ENCODE measurements around the gene ACAN. TPM values are rescaled to one million over a fixed set of nuclear protein-coding genes. Genes with fewer than 3 reads are reported as not detected.

Gene ACAN
- total RNA-seq, 1 experiment from 2014 or later: 0.50 TPM

DNA sequence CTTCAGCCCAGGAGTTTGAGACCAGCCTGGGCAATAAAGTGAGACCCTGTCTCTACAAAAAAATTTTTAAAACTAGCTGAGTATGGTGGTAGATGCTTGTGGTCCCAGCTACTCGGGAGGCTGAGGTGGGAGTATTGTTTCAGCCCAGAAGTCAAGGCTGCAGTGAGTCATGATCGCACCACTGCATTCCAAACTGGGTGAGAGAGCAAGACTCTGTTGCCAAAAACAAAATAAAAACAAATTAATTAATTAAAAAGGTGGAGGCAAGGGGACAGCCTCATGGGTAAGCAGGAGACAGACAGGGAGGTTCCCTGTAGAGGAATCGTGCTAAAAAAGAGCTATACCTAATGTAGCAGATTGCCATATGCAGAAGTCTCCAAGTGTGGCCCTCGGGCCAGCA is 79.5 kb downstream of the ACAN start:
- H3T11ph ChIP-seq (ENCODE audit: low read length): no peak overlapping the region
- H3K36me3 Mint-ChIP-seq (ENCODE audit: insufficient read depth in 1 of 3, low read depth in 3 of 3): peaks cover 17 to 87% (median 55%) of the 10 kb centered on the region in 3 experiments; a peak in 6 of 7 replicates
- no peak overlapping the region for H2BK20ac ChIP-seq (ENCODE audit: low read depth, low read length, poor library complexity, severe bottlenecking)
- no peak overlapping the region for H3K4ac ChIP-seq (ENCODE audit: low read depth, low read length)
- H3K27me3 Mint-ChIP-seq (ENCODE audit: low read depth): no peaks in the 10 kb centered on the region
- no peak overlapping the region for H3K27ac ChIP-seq (ENCODE audit: insufficient read length, low read depth, low read length)
- H2BK120ac ChIP-seq (ENCODE audit: low read depth, low read length, poor library complexity, severe bottlenecking): no peak overlapping the region
- H3K18ac ChIP-seq (ENCODE audit: insufficient read length, low read depth, low read length): no peak overlapping the region
- H3K23ac ChIP-seq (ENCODE audit: insufficient read length, low read depth, low read length): no peak overlapping the region
- no peaks in the 10 kb centered on the region for H3K9me3 Mint-ChIP-seq
- no peak overlapping the region for H3K4me3 Mint-ChIP-seq
- H2AK5ac ChIP-seq (ENCODE audit: insufficient read length, low read length): no peak overlapping the region
- DNase-seq: no peak
- TF ChIP-seq, protein P1, sequence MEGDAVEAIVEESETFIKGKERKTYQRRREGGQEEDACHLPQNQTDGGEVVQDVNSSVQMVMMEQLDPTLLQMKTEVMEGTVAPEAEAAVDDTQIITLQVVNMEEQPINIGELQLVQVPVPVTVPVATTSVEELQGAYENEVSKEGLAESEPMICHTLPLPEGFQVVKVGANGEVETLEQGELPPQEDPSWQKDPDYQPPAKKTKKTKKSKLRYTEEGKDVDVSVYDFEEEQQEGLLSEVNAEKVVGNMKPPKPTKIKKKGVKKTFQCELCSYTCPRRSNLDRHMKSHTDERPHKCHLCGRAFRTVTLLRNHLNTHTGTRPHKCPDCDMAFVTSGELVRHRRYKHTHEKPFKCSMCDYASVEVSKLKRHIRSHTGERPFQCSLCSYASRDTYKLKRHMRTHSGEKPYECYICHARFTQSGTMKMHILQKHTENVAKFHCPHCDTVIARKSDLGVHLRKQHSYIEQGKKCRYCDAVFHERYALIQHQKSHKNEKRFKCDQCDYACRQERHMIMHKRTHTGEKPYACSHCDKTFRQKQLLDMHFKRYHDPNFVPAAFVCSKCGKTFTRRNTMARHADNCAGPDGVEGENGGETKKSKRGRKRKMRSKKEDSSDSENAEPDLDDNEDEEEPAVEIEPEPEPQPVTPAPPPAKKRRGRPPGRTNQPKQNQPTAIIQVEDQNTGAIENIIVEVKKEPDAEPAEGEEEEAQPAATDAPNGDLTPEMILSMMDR (conservative IDR thresholded peaks at IDR 0.05): no peak
- H3K27me3 ChIP-seq (ENCODE audit: insufficient read depth, low read length): no peaks in the 10 kb centered on the region
- H2BK5ac ChIP-seq (ENCODE audit: insufficient read length, low read length): no peak overlapping the region
- H3K9me3 ChIP-seq (ENCODE audit: control insufficient read depth, low read depth, low read length): no peaks in the 10 kb centered on the region
- no peak overlapping the region for H3K4me2 ChIP-seq (ENCODE audit: insufficient read depth, insufficient read length, low read length)
- H4K5ac ChIP-seq (ENCODE audit: insufficient read length, low read depth, low read length): no peak overlapping the region
- H2BK12ac ChIP-seq (ENCODE audit: insufficient read length, low read depth, low read length): no peak overlapping the region
- no peak overlapping the region for H2AFZ ChIP-seq (ENCODE audit: low read length)
- H3K79me2 ChIP-seq (ENCODE audit: insufficient read depth, low read length): no peaks in the 10 kb centered on the region
- no peaks in the 10 kb centered on the region for H3K79me1 ChIP-seq (ENCODE audit: insufficient read depth, low read depth, low read length, poor library complexity, severe bottlenecking)
- H4K91ac ChIP-seq (ENCODE audit: insufficient read length, low read depth, low read length): no peak overlapping the region
- H4K20me1 ChIP-seq (ENCODE audit: control insufficient read depth, insufficient read depth, insufficient read length): no peaks in the 10 kb centered on the region
- no peak overlapping the region for H3K27ac Mint-ChIP-seq
- H4K8ac ChIP-seq (replicated peaks; ENCODE audit: insufficient read length, low read depth, low read length): no peak overlapping the region
- no CpG with 5 or more reads among the region's 4 CpGs for WGBS (ENCODE audit: extremely low coverage, insufficient read length, low lambda C conversion rate)
- no peak overlapping the region for H3K14ac ChIP-seq (ENCODE audit: insufficient read depth, low read length)
- H2BK15ac ChIP-seq (ENCODE audit: low read depth, low read length): no peak overlapping the region
- H3K56ac ChIP-seq (ENCODE audit: insufficient read length, low read depth, low read length): no peak overlapping the region
- no peak overlapping the region for H3K9ac ChIP-seq (ENCODE audit: extremely low read depth, insufficient read length, low read length)
- no peaks in the 10 kb centered on the region for H3K23me2 ChIP-seq (ENCODE audit: insufficient read length, low read depth, low read length, poor library complexity, severe bottlenecking)
- H3K4me1 Mint-ChIP-seq: peaks cover 15 to 19% of the 10 kb centered on the region in 2 experiments
- H3K4me1 ChIP-seq (ENCODE audit: insufficient read depth, low read length): no peaks in the 10 kb centered on the region
